GM18517 (cell line): ENCODE results near the gene SNAI1.
A peak's percentile ranks its signal among the peaks of the same experiment; 100 is the strongest.
"Not testable (repeated sequence)": the region's sequence is repeated elsewhere in the genome, so short reads cannot be mapped to it uniquely, and the experiment has no call there.

Source experiments
- ATAC-seq: cut with Tn5 transposase; IDR thresholded peaks from one replicate; pipeline ENCODE4 v1.9.1; 2021; ENCODE audit warnings: mild to moderate bottlenecking, moderate library complexity; ENCODE audit not compliant: unreplicated experiment

The SNAI1 gene

DNA sequence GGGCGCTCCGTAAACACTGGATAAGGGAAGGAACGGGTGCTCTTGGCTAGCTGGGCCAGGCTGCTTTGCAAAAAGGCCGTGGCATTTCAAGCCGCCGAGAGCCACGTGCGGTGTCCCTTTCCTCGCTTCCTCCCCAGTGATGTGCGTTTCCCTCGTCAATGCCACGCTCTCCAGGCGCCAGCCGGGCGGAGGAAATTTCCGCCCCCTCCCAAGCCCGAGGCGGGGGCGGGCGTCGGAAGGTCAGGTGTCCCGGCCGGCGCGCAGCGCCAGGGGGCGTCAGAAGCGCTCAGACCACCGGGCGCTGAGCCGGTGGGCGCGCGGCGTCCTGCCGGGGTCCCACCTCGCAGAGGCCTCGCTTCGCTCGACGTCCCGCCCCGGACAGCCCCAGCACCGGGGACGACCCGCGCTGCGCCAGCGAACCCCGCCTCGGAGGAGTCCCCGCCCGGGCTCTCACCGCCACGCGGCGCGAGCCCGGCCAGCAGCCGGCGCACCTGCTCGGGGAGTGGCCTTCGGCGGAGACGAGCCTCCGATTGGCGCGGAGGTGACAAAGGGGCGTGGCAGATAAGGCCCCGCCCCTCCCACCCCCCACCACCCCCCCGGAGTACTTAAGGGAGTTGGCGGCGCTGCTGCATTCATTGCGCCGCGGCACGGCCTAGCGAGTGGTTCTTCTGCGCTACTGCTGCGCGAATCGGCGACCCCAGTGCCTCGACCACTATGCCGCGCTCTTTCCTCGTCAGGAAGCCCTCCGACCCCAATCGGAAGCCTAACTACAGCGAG is at the start of gene SNAI1:
Gene SNAI1 (plus strand): TSS at position 635 of the 777 bp plus-strand sequence. CDS start 80 bp downstream, at position 715.
- ATAC-seq = peak; percentile 60

DNA sequence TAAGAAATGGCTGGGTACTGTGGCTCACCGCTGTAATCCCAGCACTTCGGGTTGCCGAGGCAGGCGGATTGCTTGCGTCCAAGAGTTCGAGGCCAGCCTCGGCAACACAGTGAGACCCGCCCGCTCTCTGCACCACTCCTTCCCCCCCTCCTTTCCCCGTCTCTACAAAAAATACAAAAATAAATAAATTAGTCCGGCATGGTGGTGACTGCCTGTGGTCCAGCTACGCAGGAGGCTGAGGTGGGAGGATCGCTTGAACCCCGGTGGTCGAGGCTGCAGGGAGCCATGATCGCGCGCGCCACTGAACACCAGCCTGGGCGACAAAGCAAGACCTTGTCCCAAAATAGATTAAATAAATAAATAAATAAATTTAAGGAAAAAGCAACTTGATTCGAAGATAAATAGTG is 47.0 kb upstream of the SNAI1 start:
- ATAC-seq = no peak

DNA sequence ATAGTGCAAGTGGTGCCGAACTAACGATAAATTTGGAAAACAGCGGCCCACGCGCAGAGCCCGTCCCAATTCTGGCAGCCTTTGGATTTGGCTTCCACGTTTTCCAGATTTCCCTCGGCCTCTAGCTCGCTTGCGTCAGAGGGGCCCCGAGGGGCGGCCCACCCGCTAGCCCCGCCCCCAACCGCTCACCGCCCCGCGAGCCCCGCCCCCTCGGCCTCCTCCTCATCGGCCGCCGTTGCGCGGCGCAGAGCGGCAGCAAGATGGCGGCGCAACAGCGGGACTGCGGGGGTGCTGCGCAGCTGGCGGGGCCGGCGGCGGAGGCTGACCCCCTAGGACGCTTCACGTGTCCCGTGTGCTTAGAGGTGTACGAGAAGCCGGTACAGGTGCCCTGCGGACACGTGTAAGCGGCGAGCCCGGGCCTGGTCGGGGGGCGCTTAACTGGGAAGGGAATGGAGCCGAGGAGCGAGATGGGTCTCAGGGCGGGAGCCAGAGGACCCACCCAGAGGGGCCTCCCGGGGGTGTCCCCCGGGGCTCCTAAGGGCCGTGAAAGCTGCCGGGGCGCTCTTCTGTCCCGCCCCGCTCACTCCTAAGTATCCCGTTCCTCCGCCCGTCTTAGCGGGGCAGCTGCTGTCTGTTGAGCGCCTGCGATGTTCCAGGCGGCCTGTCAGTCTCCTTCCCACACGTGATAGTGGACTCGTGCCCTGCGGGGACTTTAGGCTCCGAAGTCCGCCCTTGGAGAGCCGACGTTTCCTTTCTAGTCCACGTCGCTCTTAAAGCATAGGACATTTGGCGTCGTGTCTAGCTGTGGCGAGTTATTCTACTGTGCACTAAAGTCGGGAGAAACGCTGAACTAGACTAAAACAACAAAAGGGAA is 46.4 kb upstream of the SNAI1 start, which contains the start of gene RNF114:
Gene RNF114 (plus strand): TSS at position 245 of the 874 bp plus-strand sequence. CDS start 16 bp downstream, at position 261.
- peak; percentile 68 for ATAC-seq

DNA sequence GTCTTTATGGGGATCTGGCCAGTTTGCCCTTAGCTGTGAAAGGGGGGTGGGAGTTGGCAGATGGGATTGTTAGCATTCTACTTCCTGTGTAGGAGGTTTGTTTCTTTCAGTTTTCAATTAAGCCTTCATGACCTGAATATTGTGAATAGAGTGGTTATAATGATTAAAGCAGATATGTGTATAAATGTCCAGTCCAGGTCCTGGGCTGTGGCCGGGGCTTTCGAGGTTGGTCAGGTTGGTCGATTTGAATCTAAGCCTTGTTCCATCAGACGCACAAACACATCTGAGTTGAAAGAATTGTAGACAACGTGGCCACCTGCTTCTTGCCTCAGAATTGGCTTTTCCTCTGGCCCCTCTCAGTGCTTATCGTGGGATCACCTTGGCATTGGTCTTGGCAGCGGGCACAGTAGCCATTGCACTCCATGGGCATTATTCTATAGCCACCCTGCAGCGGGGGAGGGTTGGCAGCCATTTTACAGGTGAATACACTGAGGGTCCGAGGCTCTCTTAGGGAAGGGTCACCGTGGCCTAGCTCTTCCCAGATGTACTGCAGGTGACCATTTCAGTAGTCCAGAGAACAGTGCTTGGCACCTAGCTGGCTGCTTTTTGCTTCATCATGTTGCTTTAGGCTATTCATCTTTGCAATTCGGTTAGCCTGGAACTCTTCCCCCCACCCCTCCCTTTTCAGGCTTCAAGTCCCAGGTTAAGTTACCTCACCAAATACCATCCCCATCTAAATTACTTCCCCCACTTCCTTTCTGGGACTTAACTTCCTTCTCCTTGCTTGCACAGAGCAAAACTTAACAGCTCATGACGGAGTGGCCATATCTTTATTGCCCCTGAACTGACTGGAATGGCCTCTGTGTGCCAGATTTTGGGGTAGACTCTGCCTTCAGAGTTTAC is 45.5 kb upstream of the SNAI1 start:
- ATAC-seq = no peak

DNA sequence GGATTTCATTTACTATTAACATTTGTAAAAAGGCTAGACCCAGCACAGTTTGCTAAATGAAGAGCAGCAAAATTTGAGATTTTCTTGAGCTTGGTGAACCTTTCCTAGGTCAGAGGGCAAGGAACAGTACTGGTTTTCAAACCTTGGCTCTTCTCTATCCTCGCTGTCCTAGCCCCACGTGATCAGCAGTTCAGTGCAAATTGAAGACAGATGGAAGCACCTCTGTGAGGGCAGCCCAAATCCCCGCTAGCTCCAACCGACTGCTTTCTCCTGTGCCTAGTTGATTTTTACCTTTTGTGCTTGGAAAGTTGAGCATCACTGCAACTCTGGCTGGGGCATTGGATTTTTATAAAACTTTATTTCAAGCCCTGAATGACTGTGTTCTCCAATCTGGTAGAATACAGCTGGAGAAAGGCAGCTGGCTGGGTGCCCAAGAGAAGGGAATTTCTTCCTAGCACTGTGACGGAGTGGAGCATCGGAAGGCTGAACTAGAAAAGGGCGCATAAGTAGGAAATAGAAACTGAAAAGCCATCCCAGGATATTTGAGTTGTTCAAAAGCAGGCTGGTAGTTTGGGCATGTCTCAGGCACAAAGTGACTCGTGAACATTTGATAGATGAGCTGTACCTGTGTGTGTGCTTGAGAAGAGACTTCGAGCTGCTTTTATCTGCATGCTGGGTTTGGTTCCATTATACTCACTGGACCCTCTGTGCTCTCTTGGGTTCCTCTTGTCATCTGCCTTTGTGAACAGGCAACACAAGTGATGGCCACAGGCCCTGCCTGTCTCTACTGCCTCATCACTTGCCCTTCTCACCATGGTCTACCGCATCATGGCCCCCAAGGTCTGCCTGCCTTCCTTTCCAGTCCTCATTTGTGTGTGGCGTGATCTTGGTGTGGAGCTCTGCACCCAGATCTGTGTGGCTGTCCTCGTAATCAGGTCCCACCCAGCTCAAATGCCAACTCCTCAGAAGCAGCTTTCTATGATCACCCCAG is 44.3 kb upstream of the SNAI1 start:
- ATAC-seq = no peak

DNA sequence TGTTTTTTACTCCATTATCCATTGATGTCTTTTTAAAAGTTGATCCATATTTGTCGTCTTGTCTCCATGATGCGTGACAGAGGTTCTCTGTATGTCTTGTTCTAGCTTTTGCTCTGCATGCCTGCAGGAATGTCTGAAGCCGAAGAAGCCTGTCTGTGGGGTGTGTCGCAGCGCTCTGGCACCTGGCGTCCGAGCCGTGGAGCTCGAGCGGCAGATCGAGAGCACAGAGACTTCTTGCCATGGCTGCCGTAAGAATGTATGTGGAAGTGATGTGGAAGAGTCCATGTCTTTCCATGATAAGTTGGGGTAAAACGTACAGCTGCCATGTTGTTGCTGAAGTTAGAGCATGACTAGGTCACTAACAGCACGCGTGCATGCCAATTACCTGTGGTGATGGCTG is 41.3 kb upstream of the SNAI1 start:
- no peak for ATAC-seq

DNA sequence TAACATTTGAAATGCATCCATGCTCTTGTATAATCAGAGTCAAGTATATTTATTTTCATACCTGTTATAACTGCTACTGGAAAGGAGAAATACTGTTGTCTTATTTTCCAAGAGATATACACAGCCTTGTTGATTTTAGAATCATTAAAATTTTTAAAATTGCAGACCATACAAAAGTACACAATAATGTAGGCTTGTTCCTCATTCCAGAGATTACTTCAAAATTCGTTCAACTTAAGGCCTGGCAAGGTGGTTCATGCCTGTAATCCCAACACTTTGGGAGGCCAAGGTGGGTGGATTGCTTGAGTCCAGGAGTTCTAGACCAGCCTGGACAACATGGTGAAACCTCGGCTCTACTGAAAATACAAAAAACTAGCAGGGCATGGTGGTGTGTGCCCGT is 40.5 kb upstream of the SNAI1 start:
- no peak for ATAC-seq

DNA sequence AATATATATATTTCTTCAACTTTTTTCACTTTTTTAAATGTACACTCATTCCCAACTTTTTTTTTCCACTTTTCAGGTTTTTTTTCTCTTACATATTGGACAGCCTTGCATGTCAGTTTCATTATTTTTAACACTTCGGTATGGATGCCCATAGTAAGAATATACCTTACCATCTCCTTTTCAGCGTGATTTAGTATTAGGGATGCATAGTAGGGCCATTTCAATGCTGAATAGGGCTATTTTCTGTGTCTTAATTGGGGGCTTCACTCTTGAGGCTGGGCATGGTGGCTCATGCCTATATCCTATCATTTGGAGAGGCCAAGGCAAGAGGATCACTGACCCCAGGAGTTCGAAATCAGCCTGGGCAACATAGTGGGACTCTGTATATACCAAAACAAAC is 39.8 kb upstream of the SNAI1 start:
- ATAC-seq = no peak

DNA sequence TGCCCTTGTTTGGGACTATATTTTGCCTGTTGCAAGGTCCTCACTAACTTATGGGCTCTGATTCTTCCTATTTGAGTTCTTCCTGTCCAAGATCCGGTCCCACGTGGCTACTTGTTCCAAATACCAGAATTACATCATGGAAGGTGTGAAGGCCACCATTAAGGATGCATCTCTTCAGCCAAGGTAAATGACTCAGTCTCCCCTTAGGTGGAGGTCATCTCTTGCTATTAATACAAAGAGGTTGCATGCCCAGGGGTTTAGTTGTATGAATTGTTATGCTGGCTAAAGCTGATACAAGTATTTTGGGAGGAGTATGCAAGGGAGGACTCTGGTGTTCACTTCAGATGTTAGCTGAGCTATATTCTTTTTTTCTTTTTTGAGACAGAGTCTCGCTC is 37.5 kb upstream of the SNAI1 start:
- ATAC-seq = no peak

DNA sequence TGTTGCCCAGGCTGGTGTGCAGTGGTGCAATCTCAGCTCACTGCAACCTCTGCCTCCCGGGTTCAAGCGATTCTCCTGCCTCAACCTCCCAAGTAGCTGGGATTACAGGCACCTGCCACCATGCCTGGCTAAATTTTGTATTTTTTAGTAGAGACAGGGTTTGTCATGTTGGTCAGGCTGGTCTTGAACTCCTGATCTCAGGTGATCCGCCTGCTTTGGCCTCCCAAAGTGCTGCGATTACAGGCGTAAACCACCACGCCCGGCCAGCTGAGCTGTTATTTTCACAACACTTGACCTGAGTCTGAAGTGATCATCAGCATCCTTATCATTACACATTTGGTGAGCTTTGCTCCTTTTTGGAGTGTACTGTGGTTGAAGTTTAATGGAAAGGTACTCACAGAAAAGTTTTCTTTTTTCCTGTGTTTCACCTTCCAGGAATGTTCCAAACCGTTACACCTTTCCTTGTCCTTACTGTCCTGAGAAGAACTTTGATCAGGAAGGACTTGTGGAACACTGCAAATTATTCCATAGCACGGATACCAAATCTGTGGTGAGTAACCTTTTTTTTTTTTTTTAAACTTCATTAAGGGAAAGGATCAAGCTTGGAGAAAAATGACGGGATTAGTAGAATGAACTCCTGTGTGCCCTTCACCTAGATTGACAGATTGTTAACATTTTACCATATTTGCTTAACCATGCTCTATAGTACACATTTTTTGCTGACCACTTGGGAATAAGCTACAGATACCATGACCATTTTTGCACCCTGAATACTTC is 36.9 kb upstream of the SNAI1 start:
- ATAC-seq = no peak

DNA sequence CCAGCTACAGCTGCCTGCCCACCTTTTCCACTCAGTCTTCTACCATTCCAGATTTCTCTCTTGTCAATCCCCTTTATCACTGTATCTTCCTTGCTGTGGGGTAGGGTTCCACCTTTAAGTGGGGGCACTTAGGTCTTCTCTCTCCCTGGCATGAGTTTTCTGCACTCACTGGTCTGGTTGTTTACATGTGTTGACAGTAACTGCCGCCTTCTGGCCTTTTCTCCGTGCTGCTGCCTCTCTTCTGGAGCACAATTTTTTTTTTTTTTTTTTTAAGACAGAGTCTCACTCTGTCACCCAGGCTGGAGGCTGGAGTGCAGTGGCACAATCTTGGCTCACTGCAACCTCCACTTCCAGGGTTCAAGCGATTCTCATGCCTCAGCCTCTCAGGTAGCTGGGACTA is 34.6 kb upstream of the SNAI1 start:
- ATAC-seq = no peak

DNA sequence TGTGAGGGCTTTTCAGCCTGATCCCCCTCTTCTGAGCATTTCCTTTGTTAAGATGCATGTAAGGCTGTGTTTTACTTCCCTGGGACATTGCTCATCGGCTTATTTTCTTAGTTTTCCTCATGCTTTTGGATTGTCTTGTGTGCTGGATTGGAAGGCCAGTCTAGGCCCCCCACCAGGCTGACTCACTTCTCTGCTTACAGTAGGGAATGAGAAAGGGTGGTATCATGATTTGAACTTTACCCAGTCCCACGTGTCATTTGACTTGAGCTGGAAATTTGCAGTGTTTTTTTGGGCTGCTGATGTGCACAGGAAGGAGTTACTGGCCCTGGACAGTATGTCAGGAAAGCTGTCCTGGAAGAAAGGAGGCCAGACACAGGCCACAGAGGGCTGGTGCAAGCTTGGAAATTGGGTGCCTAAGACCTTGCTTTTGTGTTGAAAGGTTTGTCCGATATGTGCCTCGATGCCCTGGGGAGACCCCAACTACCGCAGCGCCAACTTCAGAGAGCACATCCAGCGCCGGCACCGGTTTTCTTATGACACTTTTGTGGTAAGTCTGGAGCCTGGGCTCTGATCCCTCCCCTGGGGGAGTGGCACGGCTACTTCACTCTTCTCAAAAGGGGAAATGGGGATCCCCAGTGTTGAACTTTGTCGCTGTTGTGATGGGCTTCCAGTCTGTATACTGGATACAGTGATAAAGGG is 33.8 kb upstream of the SNAI1 start:
- ATAC-seq = no peak

DNA sequence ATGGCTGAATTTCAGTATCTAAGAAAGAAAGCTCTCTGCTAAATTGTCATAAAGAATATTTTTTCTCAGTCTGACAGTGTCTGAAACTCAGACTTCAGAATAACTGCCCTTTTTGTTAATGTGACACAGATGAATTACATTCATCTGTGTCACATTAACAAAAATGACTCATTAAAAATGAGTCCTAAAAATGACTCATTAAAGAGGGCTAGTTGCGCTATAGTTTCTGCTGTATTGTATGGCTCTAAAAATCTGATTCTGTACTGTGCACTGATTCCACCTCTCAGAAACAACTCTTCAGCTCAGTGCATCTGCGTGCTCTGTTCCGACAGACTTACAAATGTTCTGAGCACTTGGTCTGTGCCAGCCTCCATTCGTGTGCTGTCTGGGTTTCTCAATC is 31.6 kb upstream of the SNAI1 start:
- ATAC-seq = no peak

DNA sequence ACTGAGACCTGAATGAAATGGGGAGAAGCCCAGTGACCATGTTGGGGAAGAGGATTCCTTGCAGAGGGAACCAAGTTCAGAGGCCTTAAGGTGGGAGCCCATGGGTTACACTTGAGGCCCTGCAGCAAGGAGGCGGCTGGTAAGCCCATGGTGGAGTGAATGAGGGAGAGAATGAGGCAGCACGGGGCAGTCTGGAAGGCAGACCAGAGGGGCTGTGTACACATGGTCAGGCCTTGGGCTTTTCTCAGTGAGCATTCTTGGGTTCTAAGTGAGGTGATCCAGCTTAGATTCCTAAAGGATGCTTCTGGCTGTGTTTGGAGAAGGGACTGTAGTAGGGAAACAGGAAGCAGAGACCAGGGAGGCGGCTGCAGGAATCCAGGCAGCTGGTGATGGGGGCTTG is 27.6 kb upstream of the SNAI1 start:
- ATAC-seq = no peak

DNA sequence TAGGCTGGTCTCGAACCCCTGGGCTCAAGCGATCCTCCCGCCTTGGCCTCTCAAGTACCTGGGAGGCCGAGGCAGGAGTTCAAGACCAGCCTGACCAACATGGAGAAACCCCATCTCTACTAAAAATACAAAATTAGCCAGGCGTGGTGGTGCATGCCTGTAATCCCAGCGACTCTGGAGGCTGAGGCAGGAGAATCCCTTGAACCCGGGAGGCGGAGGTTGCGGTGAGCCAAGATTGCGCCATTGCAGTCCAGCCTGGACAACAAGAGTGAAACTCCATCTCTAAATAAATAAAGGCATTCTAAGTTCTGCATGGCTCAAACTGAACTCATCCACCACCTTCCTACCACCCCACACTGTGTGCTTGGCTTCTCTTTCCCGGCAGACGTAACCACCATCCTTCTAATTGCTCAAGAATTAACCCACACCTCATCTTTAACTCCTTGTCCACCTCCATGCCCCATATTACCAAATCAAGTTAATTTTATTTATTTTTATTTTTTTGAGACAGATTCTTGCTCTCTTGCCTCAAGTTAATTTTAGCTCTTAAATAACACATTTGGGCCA is 26.9 kb upstream of the SNAI1 start:
- ATAC-seq = not testable (repeated sequence)

DNA sequence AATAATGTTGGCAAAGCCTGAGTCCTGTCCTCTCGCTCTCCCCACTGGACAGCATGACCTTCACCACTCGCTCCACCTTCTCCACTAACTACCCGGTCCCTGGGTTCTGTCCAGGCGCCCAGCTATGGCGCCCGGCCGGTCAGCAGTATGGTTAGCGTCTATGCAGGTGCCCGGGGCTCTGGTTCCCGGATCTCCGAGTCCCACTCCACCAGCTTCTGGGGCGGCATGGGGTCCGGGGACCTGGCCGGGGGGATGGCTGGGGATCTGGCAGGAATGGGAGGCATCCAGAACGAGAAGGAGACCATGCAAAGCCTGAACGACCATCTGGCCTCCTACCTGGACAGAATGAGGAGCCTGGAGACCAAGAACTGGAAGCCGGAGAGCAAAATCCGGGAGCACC is 26.1 kb upstream of the SNAI1 start:
- ATAC-seq = no peak

DNA sequence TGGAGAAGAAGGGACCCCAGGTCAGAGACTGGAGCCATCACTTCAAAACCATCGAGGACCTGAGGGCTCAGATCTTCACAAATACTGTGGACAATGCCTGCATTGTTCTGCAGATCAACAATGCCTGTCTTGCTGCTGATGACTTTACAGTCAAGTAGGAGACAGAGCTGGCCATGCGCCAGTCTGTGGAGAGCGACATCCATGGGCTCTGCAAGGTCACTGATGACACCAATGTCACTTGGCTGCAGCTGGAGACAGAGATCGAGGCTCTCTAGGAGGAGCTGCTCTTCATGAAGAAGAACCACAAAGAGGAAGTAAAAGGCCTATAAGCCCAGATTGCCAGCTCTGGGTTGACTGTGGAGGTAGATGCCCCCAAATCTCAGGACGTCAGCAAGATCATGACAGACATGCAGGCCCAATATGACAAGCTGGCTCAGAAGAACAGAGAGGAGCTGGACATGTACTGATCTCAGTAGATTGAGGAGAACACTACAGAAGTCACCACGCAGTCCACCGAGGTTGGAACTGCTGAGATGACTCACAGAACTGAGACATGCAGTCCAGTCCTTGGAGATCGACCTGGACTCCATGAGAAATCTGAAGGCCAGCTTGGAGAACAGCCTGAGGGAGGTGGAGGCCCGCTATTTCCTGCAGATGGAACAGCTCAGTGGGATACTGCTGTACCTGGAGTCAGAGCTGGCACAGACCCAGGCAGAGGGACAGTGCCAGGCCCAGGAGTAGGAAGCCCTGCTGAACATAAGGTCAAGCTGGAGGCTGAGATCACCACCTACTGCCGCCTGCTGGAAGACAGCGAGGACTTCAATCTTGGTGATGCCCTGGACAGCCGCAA is 25.5 kb upstream of the SNAI1 start:
- ATAC-seq = not testable (repeated sequence)
